ENCODE measurements around the gene TARBP1. TPM values are rescaled to one million over a fixed set of nuclear protein-coding genes. Genes with fewer than 3 reads are reported as not detected.

TARBP1 gene
- total RNA-seq, 1 experiment from 2014 or later: 47.3 TPM

- no peak overlapping the region for H3K4me2 ChIP-seq
- no peak overlapping the region for H3K27ac ChIP-seq
- no peak overlapping the region for H2AFZ ChIP-seq
- POLR2A ChIA-PET (ENCODE audit: unreplicated experiment): no interaction called here
- H3K9me2 ChIP-seq (ENCODE audit: insufficient read depth): no peaks in the 10 kb centered on the region
- DNase-seq: no peak
- H3K4me1 ChIP-seq (replicated peaks; ENCODE audit: insufficient read depth): no peaks in the 10 kb centered on the region
- H3K79me2 ChIP-seq (ENCODE audit: low read depth): no peaks in the 10 kb centered on the region
- H3K36me3 ChIP-seq (ENCODE audit: low read depth): no peaks in the 10 kb centered on the region
- H4K20me1 ChIP-seq (ENCODE audit: insufficient read depth): no peaks in the 10 kb centered on the region
- H3K27me3 ChIP-seq (ENCODE audit: insufficient read depth, low read depth): no peaks in the 10 kb centered on the region
- no peaks in the 10 kb centered on the region for H3K9me3 ChIP-seq (ENCODE audit: insufficient read depth, low read depth)
- H3K4me3 ChIP-seq: no peak overlapping the region
- no TSS peak for BruUV-seq (replicated peaks)
- TF ChIP-seq EZH2 (IDR thresholded peaks at IDR 0.05; ENCODE audit: low read depth): no peak
- no peak for TF ChIP-seq CTCF (conservative IDR thresholded peaks at IDR 0.05)
- CTCF ChIA-PET: no interaction called here
- intact Hi-C loops (cut with micrococcal nuclease; ENCODE audit: unreplicated experiment): no loop called here
- no peaks in the 10 kb centered on the region for H3F3A ChIP-seq (ENCODE audit: insufficient read depth, low read depth)
Measured at GRCh38 chr1:234342774-234343173, 136.2 kb downstream of the TARBP1 start.

Other genes with a start within 250 kb of the TARBP1 start
- gene COA6, start 105.7 kb downstream of the TARBP1 start, total RNA-seq (2021): 73.8 and 77.1 TPM in 2 replicates
- 80.7 and 122 TPM in 2 replicates for gene IRF2BP2, start 131.0 kb upstream of the TARBP1 start, total RNA-seq (2021)

Data from PC-9 (cell line).